ENCODE data around the gene NCS1. TPM values are rescaled to one million over a fixed set of nuclear protein-coding genes. Genes with fewer than 3 reads are reported as not detected.
A peak's percentile ranks its signal among the peaks of the same experiment; 100 is the strongest.
"Not testable (repeated sequence)": the region's sequence is repeated elsewhere in the genome, so short reads cannot be mapped to it uniquely, and the experiment has no call there.

NCS1 gene
- total RNA-seq, 1 donor from 2014 or later = 14.3 TPM

- intact Hi-C loops (cut with DNase I) = no loop called here
- peak; percentile 49 for DNase-seq (ENCODE audit: low spot score)
These were observed 73.3 kb downstream of the NCS1 start for GRCh38 chr9:130245474-130245873.

- DNase-seq (ENCODE audit: low spot score) = peak; percentile 46
- intact Hi-C loops (cut with DNase I) = no loop called here
These were observed 73.9 kb downstream of the NCS1 start for GRCh38 chr9:130246126-130246525.

GRCh38 chr9:130254747-130255630 is 82.8 kb downstream of the NCS1 start:
- intact Hi-C loops (cut with DNase I) = no loop called here
- peak; percentile 36 for DNase-seq (ENCODE audit: low spot score)

- intact Hi-C loops (cut with DNase I) = no loop called here
- DNase-seq (ENCODE audit: low spot score) = peak; percentile 49
These were observed 83.5 kb downstream of the NCS1 start for GRCh38 chr9:130255631-130256134.

GRCh38 chr9:130256644-130257043 is 84.4 kb downstream of the NCS1 start:
- no peak for DNase-seq (ENCODE audit: low spot score)
- intact Hi-C loops (cut with DNase I) = no loop called here

- intact Hi-C loops (cut with DNase I); DNase-seq (ENCODE audit: low spot score): not testable (repeated sequence)
These were observed 85.9 kb downstream of the NCS1 start for GRCh38 chr9:130258137-130258536.

- intact Hi-C loops (cut with DNase I) = no loop called here
- DNase-seq (ENCODE audit: low spot score) = peak; percentile 41
These were observed 86.8 kb downstream of the NCS1 start for GRCh38 chr9:130259044-130259443.

GRCh38 chr9:130260816-130261765 is 88.9 kb downstream of the NCS1 start:
- DNase-seq (ENCODE audit: low spot score) = peak; percentile 53
- intact Hi-C loops (cut with DNase I) = no loop called here

GRCh38 chr9:130262061-130262745 is 90.0 kb downstream of the NCS1 start:
- peak; percentile 53 for DNase-seq (ENCODE audit: low spot score)
- intact Hi-C loops (cut with DNase I) = no loop called here

- DNase-seq (ENCODE audit: low spot score) = peak; percentile 29
- intact Hi-C loops (cut with DNase I) = no loop called here
These were observed 90.6 kb downstream of the NCS1 start for GRCh38 chr9:130262771-130263170.

- intact Hi-C loops (cut with DNase I) = no loop called here
- peak; percentile 58 for DNase-seq (ENCODE audit: low spot score)
These were observed 91.6 kb downstream of the NCS1 start for GRCh38 chr9:130263601-130264413.

GRCh38 chr9:130264414-130265350 is 92.5 kb downstream of the NCS1 start:
- intact Hi-C loops (cut with DNase I) = no loop called here

GRCh38 chr9:130265431-130266235 is 93.4 kb downstream of the NCS1 start, which contains the start of gene HMCN2:
Gene HMCN2 (plus strand): TSS chr9:130265760. CDS start chr9:130265879, 119 bp downstream.
- DNase-seq (ENCODE audit: low spot score) = peak; percentile 70
- intact Hi-C loops (cut with DNase I) = no loop called here

More at GRCh38 chr9:130264414-130265350, 92.5 kb downstream of the NCS1 start:
- DNase-seq (ENCODE audit: low spot score) = peak; percentile 73

GRCh38 chr9:130266236-130267098 is 94.3 kb downstream of the NCS1 start:
- peak; percentile 41 for DNase-seq (ENCODE audit: low spot score)

GRCh38 chr9:130267930-130268329 is 95.7 kb downstream of the NCS1 start:
- intact Hi-C loops (cut with DNase I) = no loop called here

More at GRCh38 chr9:130266236-130267098, 94.3 kb downstream of the NCS1 start:
- intact Hi-C loops (cut with DNase I) = no loop called here

More at GRCh38 chr9:130267930-130268329, 95.7 kb downstream of the NCS1 start:
- DNase-seq (ENCODE audit: low spot score) = peak; percentile 70

All from cardiac septum (tissue), 1 donor.